ENCODE measurements around the gene SERPINA9.
"Not testable (repeated sequence)": the region's sequence is repeated elsewhere in the genome, so short reads cannot be mapped to it uniquely, and the experiment has no call there.

The SERPINA9 gene

GRCh38 chr14:94485944-94486841 is 10.2 kb upstream of the SERPINA9 start:
- DNase-seq: no peak

GRCh38 chr14:94484481-94484880 is 8.5 kb upstream of the SERPINA9 start:
- no peak for DNase-seq

- no peak for DNase-seq
Measured at GRCh38 chr14:94483729-94484275, 7.8 kb upstream of the SERPINA9 start.

- no peak for DNase-seq
Measured at GRCh38 chr14:94483071-94483451, 7.1 kb upstream of the SERPINA9 start.

- not testable (repeated sequence) for DNase-seq
Measured at GRCh38 chr14:94482132-94483070, 6.4 kb upstream of the SERPINA9 start.

- no peak for DNase-seq
Measured at GRCh38 chr14:94481468-94482131, 5.6 kb upstream of the SERPINA9 start.

- no peak for DNase-seq
Measured at GRCh38 chr14:94480809-94481208, 4.8 kb upstream of the SERPINA9 start.

GRCh38 chr14:94478420-94478819 is 2.4 kb upstream of the SERPINA9 start:
- DNase-seq: no peak

- DNase-seq: no peak
Measured at GRCh38 chr14:94474581-94475031, 1.4 kb downstream of the SERPINA9 start.

GRCh38 chr14:94473666-94474410 is 2.2 kb downstream of the SERPINA9 start:
- no peak for DNase-seq

GRCh38 chr14:94472842-94473241 is 3.2 kb downstream of the SERPINA9 start:
- no peak for DNase-seq

GRCh38 chr14:94471045-94471444 is 5.0 kb downstream of the SERPINA9 start:
- DNase-seq: no peak

- no peak for DNase-seq
Measured at GRCh38 chr14:94470311-94470710, 5.7 kb downstream of the SERPINA9 start.

GRCh38 chr14:94469261-94469660 is 6.7 kb downstream of the SERPINA9 start:
- no peak for DNase-seq

- no peak for DNase-seq
Measured at GRCh38 chr14:94467728-94468520, 8.1 kb downstream of the SERPINA9 start.

- DNase-seq: no peak
Measured at GRCh38 chr14:94466706-94467370, 9.2 kb downstream of the SERPINA9 start.

- DNase-seq: no peak
Measured at GRCh38 chr14:94465042-94465441, 11.0 kb downstream of the SERPINA9 start.

GRCh38 chr14:94464290-94464689 is 11.7 kb downstream of the SERPINA9 start:
- DNase-seq: no peak

GRCh38 chr14:94462763-94463572 is 13.0 kb downstream of the SERPINA9 start:
- no peak for DNase-seq

GRCh38 chr14:94462219-94462551 is 13.8 kb downstream of the SERPINA9 start:
- no peak for DNase-seq
